Body of pancreas (tissue), 4 donors: ENCODE data around the gene HELT. TPM values are rescaled to one million over a fixed set of nuclear protein-coding genes. Genes with fewer than 3 reads are reported as not detected.

ENCODE experiments used
- ATAC-seq: fragments of 150-250 bp; one replicate; pipeline ENCODE4 v1.9.1; 2016
- DNase-seq, 4 donors: peaks; one replicate each; pipeline ENCODE4 v3.0.0-alpha.2; 2019
- H3K27ac ChIP-seq, 4 donors: fragments of 200-600 bp; sonication (generic); 1 replicate in 3 of 4; 2 replicates in 1 of 4; pipeline versions ENCODE4 v1.5.1 to v1.6.1; 2016 to 2019; ENCODE audit warnings: mild to moderate bottlenecking in 1 of 4, mixed read lengths in 1 of 4, moderate library complexity in 1 of 4
- H3K27me3 ChIP-seq, 2 donors: fragments of 200-600 bp; sonication (generic); one replicate each; pipeline ENCODE4 v1.6.0; 2016; ENCODE audit warnings: mild to moderate bottlenecking in 1 of 2
- H3K36me3 ChIP-seq, 2 donors: fragments of 200-600 bp; sonication (generic); replicated peaks in 1 of 2; 2 replicates each; pipeline ENCODE4 v1.5.1; 2016; ENCODE audit warnings: low read depth in 2 of 2; ENCODE audit not compliant: insufficient read depth in 1 of 2
- H3K4me1 ChIP-seq: fragments of 200-600 bp; sonication (generic); one replicate; pipeline ENCODE4 v1.6.0; 2016
- H3K4me3 ChIP-seq, 2 donors: fragments of 200-600 bp; sonication (generic); 1 replicate in 1 of 2; 2 replicates in 1 of 2; pipeline ENCODE4 v1.5.1; 2016 to 2019
- H3K9me3 ChIP-seq, 3 donors: fragments of 200-600 bp; sonication (generic); 1 replicate in 2 of 3; 2 replicates in 1 of 3; pipeline ENCODE4 v1.5.1; 2016
- CTCF ChIP-seq, 7 experiments: fragments of 450-650 bp in 4 of 7; fragments of 200-600 bp in 3 of 7; sonication (generic) in 3 of 7; IDR thresholded peaks; one replicate each; pipeline ENCODE4 v1.5.1; 2016 to 2019; ENCODE audit warnings: antibody characterized with exemption in 7 of 7
- POLR2A ChIP-seq, 3 donors: fragments of 450-650 bp; IDR thresholded peaks; one replicate each; pipeline ENCODE4 v1.6.1; 2016; ENCODE audit warnings: antibody characterized with exemption in 3 of 3, mild to moderate bottlenecking in 2 of 3
- WGBS, 2 donors: methylation state at CpG; one replicate each; pipeline ENCODE4 v1.1.5; 2017; 5-methylcytosine and 5-hydroxymethylcytosine counted together
- intact Hi-C: fragments of 100-400 bp; cut with DNase I; formaldehyde crosslinking; loops from one replicate; pipeline ENCODE4 v1.15.1; 2023
- total RNA-seq, 2 donors: library from RNA; depleted of rRNA; stranded (reverse); fragments of >200 nt; gene quantifications; one replicate each; pipeline ENCODE4 v1.1.0, GENCODE V29; 2016

Gene HELT
- total RNA-seq, 2 donors from 2014 or later: not detected

- H3K27me3 ChIP-seq: peaks cover 0 to 2% of the 10 kb centered on the region in 2 donors
- H3K9me3 ChIP-seq: no peaks in the 10 kb centered on the region
- TF ChIP-seq CTCF (IDR thresholded peaks at IDR 0.05) (peak in 4 of 7 experiments; percentile 13 to 49 (median 35)), POLR2A (IDR thresholded peaks at IDR 0.05) (no peak)
- no peaks in the 10 kb centered on the region for H3K36me3 ChIP-seq
- H3K4me3 ChIP-seq: no peak overlapping the region
- 8 to 10% methylated on average over 6 to 8 of the region's 8 CpGs for WGBS, 2 donors
- peak in 1 of 4 donors; percentile 53 for DNase-seq
- intact Hi-C loops: no loop called here
- H3K4me1 ChIP-seq: peaks cover 4% of the 10 kb centered on the region
- no peak overlapping the region for H3K27ac ChIP-seq
- ATAC-seq: no peak
Observed at GRCh38 chr4:185011408-185011807, 6.9 kb upstream of the HELT start.

GRCh38 chr4:185013417-185014125, 4.7 kb upstream of the HELT start:
- intact Hi-C loops: no loop called here
- no peak overlapping the region for H3K4me3 ChIP-seq
- peaks cover 4% of the 10 kb centered on the region for H3K4me1 ChIP-seq
- whole genome bisulfite sequencing, 2 donors: 36 to 45% methylated on average over 12 to 16 of the region's 16 CpGs
- peaks cover 0 to 5% of the 10 kb centered on the region in 2 donors for H3K27me3 ChIP-seq
- H3K27ac ChIP-seq: no peak overlapping the region
- no peaks in the 10 kb centered on the region for H3K9me3 ChIP-seq
- TF ChIP-seq CTCF (IDR thresholded peaks at IDR 0.05) (no peak), POLR2A (IDR thresholded peaks at IDR 0.05) (no peak)
- H3K36me3 ChIP-seq: no peaks in the 10 kb centered on the region
- ATAC-seq (no peak), DNase-seq (no peak)

- WGBS, 2 donors: 34 to 38% methylated on average over 5 of the region's 5 CpGs
- Histone ChIP-seq H3K27me3 (peaks cover 0 to 5% of the 10 kb centered on the region in 2 donors), H3K4me1 (peaks cover 4% of the 10 kb centered on the region), H3K36me3 (no peaks in the 10 kb centered on the region), H3K27ac (no peak overlapping the region), H3K9me3 (no peaks in the 10 kb centered on the region), H3K4me3 (no peak overlapping the region)
- intact Hi-C loops: no loop called here
- TF ChIP-seq POLR2A (IDR thresholded peaks at IDR 0.05) (no peak), CTCF (IDR thresholded peaks at IDR 0.05) (no peak)
- no peak for DNase-seq
- no peak for ATAC-seq
Observed at GRCh38 chr4:185015108-185015507, 3.2 kb upstream of the HELT start.

- Histone ChIP-seq H3K27ac (no peak overlapping the region), H3K4me1 (peaks cover 12% of the 10 kb centered on the region), H3K9me3 (no peaks in the 10 kb centered on the region), H3K36me3 (no peaks in the 10 kb centered on the region), H3K4me3 (no peak overlapping the region), H3K27me3 (peaks cover 0 to 10% of the 10 kb centered on the region in 2 donors)
- intact Hi-C loops: no loop called here
- WGBS, 2 donors: 4 to 7% methylated on average over 19 to 47 of the region's 47 CpGs
- no peak for ATAC-seq
- no peak for DNase-seq
- TF ChIP-seq CTCF (IDR thresholded peaks at IDR 0.05) (no peak), POLR2A (IDR thresholded peaks at IDR 0.05) (no peak)
Observed at GRCh38 chr4:185016101-185016940, 2.0 kb upstream of the HELT start.
